GM12872 (cell line): ENCODE data around the gene AUNIP.
A peak's percentile ranks its signal among the peaks of the same experiment; 100 is the strongest.

Source experiments
- CTCF ChIP-seq: IDR thresholded peaks from 3 replicates; pipeline ENCODE4 v1.5.1; 2011; ENCODE audit warnings: low read depth, mild to moderate bottlenecking, low read length, moderate library complexity; ENCODE audit not compliant: insufficient read depth

Gene AUNIP

GRCh38 chr1:25799352-25799934 lies 59.8 kb downstream of the AUNIP start:
- no peak for TF ChIP-seq CTCF

- TF ChIP-seq CTCF = no peak
Measured at GRCh38 chr1:25798666-25799351, 60.4 kb downstream of the AUNIP start.

GRCh38 chr1:25797939-25798338 lies 61.3 kb downstream of the AUNIP start:
- TF ChIP-seq CTCF = peak; percentile 59

- TF ChIP-seq CTCF = peak; percentile 82
Measured at GRCh38 chr1:25796811-25797458, 62.3 kb downstream of the AUNIP start.

GRCh38 chr1:25795946-25796810 lies 63.1 kb downstream of the AUNIP start:
- no peak for TF ChIP-seq CTCF

- TF ChIP-seq CTCF = no peak
Measured at GRCh38 chr1:25795211-25795610, 64.0 kb downstream of the AUNIP start.

- no peak for TF ChIP-seq CTCF
Measured at GRCh38 chr1:25794325-25794724, 64.9 kb downstream of the AUNIP start.
